GM18499 (cell line): ENCODE results near the gene CDH13.

Source experiments
- ATAC-seq: cut with Tn5 transposase; IDR thresholded peaks from one replicate; pipeline ENCODE4 v1.9.1; 2021; ENCODE audit warnings: moderate number of reproducible peaks; ENCODE audit not compliant: insufficient read depth, unreplicated experiment

The CDH13 gene

GRCh38 chr16:82626791-82627261 is at the start of gene CDH13:
TSS of gene CDH13 (plus strand) at chr16:82626969.
- ATAC-seq: no peak

GRCh38 chr16:82580298-82580890 is 46.4 kb upstream of the CDH13 start:
- no peak for ATAC-seq

GRCh38 chr16:82582975-82583374 is 43.8 kb upstream of the CDH13 start:
- no peak for ATAC-seq

GRCh38 chr16:82583422-82583821 is 43.3 kb upstream of the CDH13 start:
- no peak for ATAC-seq

GRCh38 chr16:82584553-82585152 is 42.1 kb upstream of the CDH13 start:
- ATAC-seq: no peak

GRCh38 chr16:82585675-82586074 is 41.1 kb upstream of the CDH13 start:
- no peak for ATAC-seq

- no peak for ATAC-seq
Measured at GRCh38 chr16:82586130-82586529, 40.6 kb upstream of the CDH13 start.

- no peak for ATAC-seq
Measured at GRCh38 chr16:82587289-82587688, 39.5 kb upstream of the CDH13 start.

- no peak for ATAC-seq
Measured at GRCh38 chr16:82589407-82589806, 37.4 kb upstream of the CDH13 start.

GRCh38 chr16:82594114-82594513 is 32.7 kb upstream of the CDH13 start:
- no peak for ATAC-seq

GRCh38 chr16:82598771-82599170 is 28.0 kb upstream of the CDH13 start:
- ATAC-seq: no peak

GRCh38 chr16:82601989-82602640 is 24.7 kb upstream of the CDH13 start:
- no peak for ATAC-seq

GRCh38 chr16:82603784-82604411 is 22.9 kb upstream of the CDH13 start:
- no peak for ATAC-seq

GRCh38 chr16:82605076-82605475 is 21.7 kb upstream of the CDH13 start:
- no peak for ATAC-seq

- no peak for ATAC-seq
Measured at GRCh38 chr16:82605863-82606620, 20.7 kb upstream of the CDH13 start.

- no peak for ATAC-seq
Measured at GRCh38 chr16:82609140-82609539, 17.6 kb upstream of the CDH13 start.

- ATAC-seq: no peak
Measured at GRCh38 chr16:82612263-82612662, 14.5 kb upstream of the CDH13 start.

- no peak for ATAC-seq
Measured at GRCh38 chr16:82616356-82616755, 10.4 kb upstream of the CDH13 start.

GRCh38 chr16:82621781-82622180 is 5.0 kb upstream of the CDH13 start:
- ATAC-seq: no peak

- ATAC-seq: no peak
Measured at GRCh38 chr16:82623241-82623640, 3.5 kb upstream of the CDH13 start.
